Endodermal cell (in vitro differentiated cells): ENCODE data around the gene FBXL17. TPM values are rescaled to one million over a fixed set of nuclear protein-coding genes. Genes with fewer than 3 reads are reported as not detected.

Experiments used
- DNase-seq: peaks from one replicate; pipeline ENCODE4 v3.0.0-alpha.2; 2017
- H3K27ac ChIP-seq: 2 replicates; pipeline ENCODE4 v1.5.1; 2013; ENCODE audit warnings: mild to moderate bottlenecking, low read depth, low read length, moderate library complexity
- H3K27me3 ChIP-seq: 2 replicates; pipeline ENCODE4 v1.6.1; 2013; ENCODE audit warnings: mild to moderate bottlenecking, low read length, moderate library complexity; ENCODE audit not compliant: insufficient read depth, control insufficient read depth, poor library complexity, severe bottlenecking
- H3K36me3 ChIP-seq: 2 replicates; pipeline ENCODE4 v1.7.0; 2013; ENCODE audit warnings: mild to moderate bottlenecking, low read length, moderate library complexity; ENCODE audit not compliant: control insufficient read depth, insufficient read depth
- H3K4me1 ChIP-seq: one replicate; pipeline ENCODE4 v1.7.0; 2013; ENCODE audit warnings: low read length; ENCODE audit not compliant: control insufficient read depth, insufficient read depth
- H3K4me3 ChIP-seq: 2 replicates; pipeline ENCODE4 v1.5.1; 2013; ENCODE audit warnings: mild to moderate bottlenecking, low read length, moderate library complexity
- H3K9ac ChIP-seq: 2 replicates; pipeline ENCODE4 v1.6.1; 2013; ENCODE audit warnings: mild to moderate bottlenecking, low read length, moderate library complexity; ENCODE audit not compliant: poor library complexity, severe bottlenecking; ENCODE audit errors: extremely low read depth
- H3K9me3 ChIP-seq: 2 replicates; pipeline ENCODE4 v1.6.1; 2013; ENCODE audit warnings: mild to moderate bottlenecking, low read length, moderate library complexity; ENCODE audit not compliant: control insufficient read depth
- H3K27ac Mint-ChIP-seq: 2 replicates; pipeline ENCODE4 v1.8.0; 2020; ENCODE audit warnings: mixed read lengths
- H3K27me3 Mint-ChIP-seq: 2 replicates; pipeline ENCODE4 v1.8.0; 2021; ENCODE audit warnings: mild to moderate bottlenecking, mixed read lengths; ENCODE audit not compliant: insufficient read depth
- H3K36me3 Mint-ChIP-seq: 2 replicates; pipeline ENCODE4 v1.8.0; 2020; ENCODE audit warnings: low read depth, mixed read lengths
- H3K4me1 Mint-ChIP-seq: 2 replicates; pipeline ENCODE4 v1.8.0; 2020; ENCODE audit warnings: mixed read lengths
- H3K4me3 Mint-ChIP-seq: 2 replicates; pipeline ENCODE4 v1.8.0; 2020; ENCODE audit warnings: mild to moderate bottlenecking, moderate library complexity, mixed read lengths
- H3K9me3 Mint-ChIP-seq: 2 replicates; pipeline ENCODE4 v1.8.0; 2020; ENCODE audit warnings: mild to moderate bottlenecking, mixed read lengths
- WGBS, 2 experiments: methylation state at CpG; one replicate each; pipeline versions ENCODE4 v1.1.5 to v1.1.7; 2013; ENCODE audit warnings: missing lambda C conversion rate in 2 of 2, mixed read lengths in 1 of 2; ENCODE audit not compliant: insufficient coverage in 1 of 2, insufficient read length in 1 of 2; 5-methylcytosine and 5-hydroxymethylcytosine counted together
- total RNA-seq, 2 donors: library from RNA; stranded (reverse); fragmentation: NEBNext Ultra II Directional in 1 of 2; extraction: Animal tissue kit (Norgen Biotek cat#: 25700) in 1 of 2; gene quantifications; 2 replicates in 1 of 2; 3 replicates in 1 of 2; pipeline ENCODE4 v1.2.1, GENCODE V29; 2021
- TF ChIP-seq, protein P1 (sequence below): fragments of 200-600 bp; sonication (generic); conservative IDR thresholded peaks from 2 replicates; pipeline ENCODE4 v1.5.0; 2021; ENCODE audit warnings: antibody characterized with exemption, mild to moderate bottlenecking

FBXL17 gene
- total RNA-seq, 2 donors from 2014 or later: 7.4 to 8.6 TPM

DNA sequence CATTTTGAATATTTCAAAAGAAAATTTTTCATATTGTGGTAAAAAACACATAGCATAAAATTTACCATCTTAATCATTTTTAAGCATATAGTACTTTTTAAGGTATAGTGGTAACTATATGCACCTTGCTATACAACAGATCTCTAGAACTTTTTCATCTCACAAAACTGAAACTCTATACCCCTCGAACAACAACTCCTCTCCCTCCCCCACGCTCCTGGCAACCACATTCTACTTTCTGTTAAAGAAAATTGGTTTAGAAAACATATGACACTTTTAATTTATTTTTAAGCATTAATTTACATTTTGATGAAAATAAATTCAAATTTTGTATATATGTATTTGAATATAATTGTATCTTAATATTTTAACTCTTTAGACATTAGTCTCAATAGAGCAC is 563.9 kb downstream of the FBXL17 start:
- H3K9me3 Mint-ChIP-seq: peaks cover 11% of the 10 kb centered on the region
- no peaks in the 10 kb centered on the region for H3K27me3 Mint-ChIP-seq
- TF ChIP-seq, protein P1, sequence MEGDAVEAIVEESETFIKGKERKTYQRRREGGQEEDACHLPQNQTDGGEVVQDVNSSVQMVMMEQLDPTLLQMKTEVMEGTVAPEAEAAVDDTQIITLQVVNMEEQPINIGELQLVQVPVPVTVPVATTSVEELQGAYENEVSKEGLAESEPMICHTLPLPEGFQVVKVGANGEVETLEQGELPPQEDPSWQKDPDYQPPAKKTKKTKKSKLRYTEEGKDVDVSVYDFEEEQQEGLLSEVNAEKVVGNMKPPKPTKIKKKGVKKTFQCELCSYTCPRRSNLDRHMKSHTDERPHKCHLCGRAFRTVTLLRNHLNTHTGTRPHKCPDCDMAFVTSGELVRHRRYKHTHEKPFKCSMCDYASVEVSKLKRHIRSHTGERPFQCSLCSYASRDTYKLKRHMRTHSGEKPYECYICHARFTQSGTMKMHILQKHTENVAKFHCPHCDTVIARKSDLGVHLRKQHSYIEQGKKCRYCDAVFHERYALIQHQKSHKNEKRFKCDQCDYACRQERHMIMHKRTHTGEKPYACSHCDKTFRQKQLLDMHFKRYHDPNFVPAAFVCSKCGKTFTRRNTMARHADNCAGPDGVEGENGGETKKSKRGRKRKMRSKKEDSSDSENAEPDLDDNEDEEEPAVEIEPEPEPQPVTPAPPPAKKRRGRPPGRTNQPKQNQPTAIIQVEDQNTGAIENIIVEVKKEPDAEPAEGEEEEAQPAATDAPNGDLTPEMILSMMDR: no peak
- Histone ChIP-seq H3K9me3 (peaks cover 25% of the 10 kb centered on the region), H3K9ac (no peak overlapping the region), H3K36me3 (no peaks in the 10 kb centered on the region), H3K27ac (no peak overlapping the region), H3K4me3 (no peak overlapping the region), H3K27me3 (no peaks in the 10 kb centered on the region), H3K4me1 (peaks cover 3% of the 10 kb centered on the region)
- H3K36me3 Mint-ChIP-seq: peaks cover 9% of the 10 kb centered on the region
- H3K4me1 Mint-ChIP-seq: peaks cover 13% of the 10 kb centered on the region
- no peak for DNase-seq
- no peak overlapping the region for H3K27ac Mint-ChIP-seq
- no peak overlapping the region for H3K4me3 Mint-ChIP-seq
- WGBS, 2 experiments: 85 to 100% methylated on average over 2 of the region's 2 CpGs

DNA sequence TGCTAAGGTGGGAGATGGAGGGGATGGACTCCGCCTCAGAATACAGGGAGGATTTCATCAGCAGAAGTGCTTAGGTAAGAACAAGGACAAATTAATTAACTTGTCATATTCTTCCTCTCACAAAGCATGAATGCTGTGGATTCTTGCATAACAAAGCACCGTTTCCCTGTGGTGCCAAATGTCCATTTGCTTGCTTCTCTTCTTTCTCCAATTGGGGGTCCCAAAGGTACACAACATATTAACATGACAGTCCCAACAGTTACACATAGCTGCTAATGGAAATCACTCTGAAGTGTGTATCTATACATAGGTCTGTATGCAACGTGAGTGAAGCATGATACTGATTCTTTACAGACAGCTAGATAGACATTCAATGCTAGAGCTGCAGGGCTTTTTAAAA is 564.5 kb downstream of the FBXL17 start:
- Mint-ChIP-seq H3K36me3 (peaks cover 7% of the 10 kb centered on the region), H3K4me3 (no peak overlapping the region), H3K4me1 (peaks cover 17% of the 10 kb centered on the region), H3K27me3 (no peaks in the 10 kb centered on the region), H3K27ac (no peak overlapping the region), H3K9me3 (peaks cover 6% of the 10 kb centered on the region)
- TF ChIP-seq, protein P1: no peak
- DNase-seq: no peak
- H3K36me3 ChIP-seq: no peaks in the 10 kb centered on the region
- no peak overlapping the region for H3K27ac ChIP-seq
- peaks cover 3% of the 10 kb centered on the region for H3K4me1 ChIP-seq
- H3K9me3 ChIP-seq: peaks cover 20% of the 10 kb centered on the region
- no peak overlapping the region for H3K4me3 ChIP-seq
- no peak overlapping the region for H3K9ac ChIP-seq
- 63 to 86% methylated on average over 1 to 3 of the region's 3 CpGs for WGBS, 2 experiments
- no peaks in the 10 kb centered on the region for H3K27me3 ChIP-seq

DNA sequence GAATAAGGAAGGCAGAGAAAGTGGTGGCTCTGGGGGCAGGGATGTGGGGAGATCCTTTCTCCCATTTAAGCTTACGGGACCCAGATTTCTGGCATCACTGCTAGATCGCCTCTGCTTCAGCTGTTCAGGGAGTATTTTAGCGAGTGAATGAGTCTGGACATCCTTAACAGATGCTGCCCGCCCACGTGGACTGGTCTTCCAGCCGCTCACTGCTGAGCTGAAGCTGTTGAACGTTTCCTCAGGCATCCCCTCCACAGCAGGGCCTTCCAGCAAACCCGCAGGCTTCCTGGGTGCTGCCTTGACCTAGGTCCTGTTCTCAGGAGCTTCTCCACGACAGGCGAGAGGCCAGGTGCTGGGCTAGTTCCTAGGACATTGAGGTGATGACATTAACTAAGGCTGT is 566.8 kb downstream of the FBXL17 start:
- H3K9me3 ChIP-seq: no peaks in the 10 kb centered on the region
- Mint-ChIP-seq H3K9me3 (no peaks in the 10 kb centered on the region), H3K4me1 (peaks cover 38% of the 10 kb centered on the region), H3K27ac (no peak overlapping the region), H3K4me3 (no peak overlapping the region), H3K36me3 (no peaks in the 10 kb centered on the region), H3K27me3 (no peaks in the 10 kb centered on the region)
- H3K27me3 ChIP-seq: no peaks in the 10 kb centered on the region
- no peak overlapping the region for H3K4me3 ChIP-seq
- TF ChIP-seq, protein P1: no peak
- H3K9ac ChIP-seq: no peak overlapping the region
- WGBS, 2 experiments: 84 to 85% methylated on average over 7 to 10 of the region's 10 CpGs
- H3K27ac ChIP-seq: no peak overlapping the region
- peaks cover 3% of the 10 kb centered on the region for H3K4me1 ChIP-seq
- no peak for DNase-seq
- H3K36me3 ChIP-seq: no peaks in the 10 kb centered on the region
